GM19438 (cell line): ENCODE measurements around the gene SIDT1.

Source experiments
- ATAC-seq: cut with Tn5 transposase; IDR thresholded peaks from one replicate; pipeline ENCODE4 v1.9.1; 2021; ENCODE audit warnings: low read depth; ENCODE audit not compliant: unreplicated experiment

SIDT1 gene

GRCh38 chr3:113531826-113532697 lies at the start of gene SIDT1:
TSS of gene SIDT1 (plus strand) at chr3:113532555. CDS start at chr3:113533022, 467 bp downstream.
- peak; percentile 75 for ATAC-seq

- no peak for ATAC-seq
Measured at GRCh38 chr3:113485161-113485609, 47.2 kb upstream of the SIDT1 start.

- no peak for ATAC-seq
Measured at GRCh38 chr3:113495035-113495434, 37.3 kb upstream of the SIDT1 start.

GRCh38 chr3:113496924-113497323 lies 35.4 kb upstream of the SIDT1 start:
- ATAC-seq = no peak

GRCh38 chr3:113498221-113499005 lies 33.9 kb upstream of the SIDT1 start:
- ATAC-seq = no peak

- no peak for ATAC-seq
Measured at GRCh38 chr3:113499081-113499480, 33.3 kb upstream of the SIDT1 start.

GRCh38 chr3:113501597-113501996 lies 30.8 kb upstream of the SIDT1 start:
- ATAC-seq = no peak

- ATAC-seq = no peak
Measured at GRCh38 chr3:113505867-113506266, 26.5 kb upstream of the SIDT1 start.

- ATAC-seq = no peak
Measured at GRCh38 chr3:113507501-113508067, 24.8 kb upstream of the SIDT1 start.

- ATAC-seq = no peak
Measured at GRCh38 chr3:113508966-113509365, 23.4 kb upstream of the SIDT1 start.

- no peak for ATAC-seq
Measured at GRCh38 chr3:113514265-113514769, 18.0 kb upstream of the SIDT1 start.

- no peak for ATAC-seq
Measured at GRCh38 chr3:113516115-113516505, 16.2 kb upstream of the SIDT1 start.

- no peak for ATAC-seq
Measured at GRCh38 chr3:113521981-113522380, 10.4 kb upstream of the SIDT1 start.

GRCh38 chr3:113523241-113523640 lies 9.1 kb upstream of the SIDT1 start:
- ATAC-seq = no peak

- peak; percentile 48 for ATAC-seq
Measured at GRCh38 chr3:113532698-113533533, 561 bp downstream of the SIDT1 start.

- ATAC-seq = peak; percentile 35
Measured at GRCh38 chr3:113533534-113533892, 1.2 kb downstream of the SIDT1 start.

GRCh38 chr3:113534365-113534764 lies 2.0 kb downstream of the SIDT1 start:
- no peak for ATAC-seq

- ATAC-seq = no peak
Measured at GRCh38 chr3:113535898-113536297, 3.5 kb downstream of the SIDT1 start.

- no peak for ATAC-seq
Measured at GRCh38 chr3:113536627-113537101, 4.3 kb downstream of the SIDT1 start.

- ATAC-seq = no peak
Measured at GRCh38 chr3:113537155-113537554, 4.8 kb downstream of the SIDT1 start.
